Gastrocnemius medialis (tissue), 4 donors: ENCODE data around the gene UNCX.

Experiments
- CTCF ChIP-seq, 5 experiments: fragments of 450-650 bp in 3 of 5; fragments of 200-600 bp in 2 of 5; sonication (generic) in 2 of 5; IDR thresholded peaks in 4 of 5; conservative IDR thresholded peaks in 1 of 5; 1 replicate in 4 of 5; 2 replicates in 1 of 5; pipeline ENCODE4 v1.5.1; 2016 to 2019; ENCODE audit warnings: antibody characterized with exemption in 5 of 5, mild to moderate bottlenecking in 3 of 5, moderate library complexity in 3 of 5
- POLR2A ChIP-seq, 2 donors: fragments of 450-650 bp; IDR thresholded peaks; one replicate each; pipeline ENCODE4 v1.6.1; 2017; ENCODE audit warnings: antibody characterized with exemption in 2 of 2, mild to moderate bottlenecking in 2 of 2, moderate library complexity in 2 of 2

GRCh38 chr7:1210321-1210978 lies 22.2 kb upstream of the UNCX start:
- TF ChIP-seq CTCF (IDR thresholded peaks at IDR 0.05 in 4 of 5, conservative IDR thresholded peaks at IDR 0.05 in 1 of 5) (no peak), POLR2A (IDR thresholded peaks at IDR 0.05) (no peak)
